ENCODE data around the gene STX12. TPM values are rescaled to one million over a fixed set of nuclear protein-coding genes. Genes with fewer than 3 reads are reported as not detected.

Gene STX12
- total RNA-seq, 1 donor from 2014 or later, result 47.7 TPM

DNA sequence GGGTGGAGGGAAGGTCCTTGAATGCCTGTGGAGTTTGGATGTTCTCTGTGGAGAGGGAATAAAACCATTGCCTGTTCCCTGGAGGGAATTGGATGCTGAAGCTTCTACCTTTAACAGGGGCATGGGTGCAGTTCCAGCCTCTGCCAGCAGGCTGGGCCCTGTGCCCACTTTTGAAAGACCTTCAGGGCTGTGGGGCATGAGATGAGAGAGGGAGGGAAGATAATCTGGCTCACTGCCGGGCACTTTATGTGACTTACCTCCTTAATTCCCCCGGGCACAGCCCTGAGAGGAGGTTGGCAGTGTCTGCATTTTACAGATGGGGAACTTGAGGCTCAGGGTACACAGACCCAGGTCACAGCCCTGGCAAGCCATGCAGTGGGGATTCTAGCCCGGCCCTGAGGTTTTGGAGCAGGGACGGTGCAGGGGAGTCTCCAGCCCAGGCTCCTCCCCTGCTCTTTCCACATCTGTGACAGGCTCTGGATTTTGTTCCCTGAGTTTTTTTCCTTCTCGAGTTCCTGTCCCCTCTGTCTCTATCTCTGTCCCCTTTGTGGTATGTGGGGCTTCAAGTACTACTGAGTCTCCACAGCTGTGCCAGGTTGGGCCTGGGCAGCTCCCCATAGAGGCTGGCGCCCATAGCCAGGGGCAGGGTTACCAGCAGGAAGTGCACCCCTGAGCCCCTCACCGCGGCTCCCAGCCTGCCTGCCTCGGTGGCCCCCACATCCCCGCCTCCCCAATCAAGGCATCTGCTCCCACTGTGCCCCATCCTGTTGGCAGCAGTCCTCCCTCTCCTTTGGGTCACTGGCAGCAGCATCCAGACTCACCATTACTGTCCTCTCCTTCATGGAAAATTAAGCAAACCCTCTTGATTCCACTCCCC is 85.3 kb downstream of the STX12 start:
- TF ChIP-seq CTCF (IDR thresholded peaks at IDR 0.05; ENCODE audit: partially characterized antibody, unreplicated experiment), result peak; percentile 97
- H3K4me3 Mint-ChIP-seq (ENCODE audit: unreplicated experiment), result no peak overlapping the region
- H3K27me3 Mint-ChIP-seq (ENCODE audit: unreplicated experiment), result peaks cover 4% of the 10 kb centered on the region
- H3K4me1 Mint-ChIP-seq (ENCODE audit: low read depth, unreplicated experiment), result peaks cover 6% of the 10 kb centered on the region
- no peaks in the 10 kb centered on the region for H3K9me3 Mint-ChIP-seq (ENCODE audit: unreplicated experiment)
- no peak overlapping the region for H3K27ac Mint-ChIP-seq (ENCODE audit: unreplicated experiment)
- no peaks in the 10 kb centered on the region for H3K36me3 Mint-ChIP-seq (ENCODE audit: unreplicated experiment)
- DNase-seq, result peak; percentile 92

DNA sequence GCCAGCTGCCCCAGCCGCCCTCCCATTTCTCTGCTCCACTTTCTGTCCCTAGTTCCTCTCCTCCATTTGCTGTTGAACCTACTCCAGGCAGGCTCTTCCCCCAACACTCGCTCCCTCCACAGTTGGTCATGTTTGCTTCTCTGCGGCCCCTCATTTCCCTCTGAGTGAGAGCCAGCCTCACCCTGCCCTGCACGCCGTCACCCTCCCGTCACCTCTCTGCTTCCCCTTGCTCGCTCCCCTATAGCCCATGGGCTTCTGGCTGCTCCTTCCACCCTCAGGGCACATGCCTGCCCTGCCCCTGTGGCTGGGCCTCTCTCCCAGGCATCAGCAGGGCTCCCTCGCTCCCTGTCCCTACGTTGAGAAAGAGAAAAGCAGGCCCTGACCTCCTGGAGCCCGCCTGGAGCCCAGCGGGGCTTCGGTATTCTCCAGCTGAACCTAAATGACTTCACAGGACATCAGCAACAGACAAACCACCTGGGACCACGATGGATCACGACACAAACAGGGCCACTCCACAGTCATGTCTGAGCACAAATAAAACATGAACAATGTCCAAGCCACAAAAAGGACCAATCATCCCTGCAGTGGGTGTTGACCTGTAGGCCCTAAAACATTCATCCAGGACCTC is 86.0 kb downstream of the STX12 start:
- H3K9me3 Mint-ChIP-seq (ENCODE audit: unreplicated experiment), result no peaks in the 10 kb centered on the region
- H3K4me1 Mint-ChIP-seq (ENCODE audit: low read depth, unreplicated experiment), result peaks cover 6% of the 10 kb centered on the region
- no peak for DNase-seq
- no peak overlapping the region for H3K27ac Mint-ChIP-seq (ENCODE audit: unreplicated experiment)
- no peaks in the 10 kb centered on the region for H3K36me3 Mint-ChIP-seq (ENCODE audit: unreplicated experiment)
- TF ChIP-seq CTCF (IDR thresholded peaks at IDR 0.05; ENCODE audit: partially characterized antibody, unreplicated experiment), result no peak
- H3K4me3 Mint-ChIP-seq (ENCODE audit: unreplicated experiment), result no peak overlapping the region
- peaks cover 4% of the 10 kb centered on the region for H3K27me3 Mint-ChIP-seq (ENCODE audit: unreplicated experiment)

DNA sequence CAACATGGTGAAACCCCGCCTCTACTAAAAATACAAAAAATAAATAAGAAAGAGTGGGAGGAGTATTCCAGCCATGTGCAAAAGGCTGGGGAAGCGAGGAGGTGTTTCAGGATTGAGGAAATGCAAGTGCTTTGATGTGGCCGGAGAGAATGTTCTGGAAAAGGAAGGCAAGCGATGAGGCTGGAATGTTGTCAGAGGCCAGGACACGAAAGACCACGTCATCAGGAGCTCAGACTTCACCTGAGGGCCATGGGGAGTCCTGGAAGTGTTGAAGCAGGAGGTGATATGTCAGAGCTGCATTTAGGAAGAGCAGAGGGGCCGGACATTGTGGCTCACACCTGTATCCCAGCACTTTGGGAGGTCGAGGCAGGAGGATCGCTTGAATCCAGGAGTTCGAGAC is 88.4 kb downstream of the STX12 start:
- no peak overlapping the region for H3K27ac Mint-ChIP-seq (ENCODE audit: unreplicated experiment)

GRCh38 chr1:27862004-27862403 is 89.0 kb downstream of the STX12 start:
- no peak for DNase-seq
- Mint-ChIP-seq H3K9me3 (ENCODE audit: unreplicated experiment) (no peaks in the 10 kb centered on the region), H3K4me1 (ENCODE audit: low read depth, unreplicated experiment) (peaks cover 4% of the 10 kb centered on the region), H3K27ac (ENCODE audit: unreplicated experiment) (no peak overlapping the region), H3K4me3 (ENCODE audit: unreplicated experiment) (no peak overlapping the region), H3K27me3 (ENCODE audit: unreplicated experiment) (peaks cover 5% of the 10 kb centered on the region), H3K36me3 (ENCODE audit: unreplicated experiment) (no peaks in the 10 kb centered on the region)
- no peak for TF ChIP-seq CTCF (IDR thresholded peaks at IDR 0.05; ENCODE audit: partially characterized antibody, unreplicated experiment)

More for the DNA sequence above, 88.4 kb downstream of the STX12 start:
- no peaks in the 10 kb centered on the region for H3K36me3 Mint-ChIP-seq (ENCODE audit: unreplicated experiment)
- no peak for TF ChIP-seq CTCF (IDR thresholded peaks at IDR 0.05; ENCODE audit: partially characterized antibody, unreplicated experiment)
- no peaks in the 10 kb centered on the region for H3K9me3 Mint-ChIP-seq (ENCODE audit: unreplicated experiment)
- no peak for DNase-seq
- H3K27me3 Mint-ChIP-seq (ENCODE audit: unreplicated experiment), result peaks cover 5% of the 10 kb centered on the region
- H3K4me1 Mint-ChIP-seq (ENCODE audit: low read depth, unreplicated experiment), result peaks cover 6% of the 10 kb centered on the region
- H3K4me3 Mint-ChIP-seq (ENCODE audit: unreplicated experiment), result no peak overlapping the region
